ENCODE results near the gene IMPG2.

The IMPG2 gene

GRCh38 chr3:101228441-101228840 lies 91.9 kb downstream of the IMPG2 start:
- no peaks in the 10 kb centered on the region for H3K4me1 ChIP-seq (ENCODE audit: low read length)
- no peaks in the 10 kb centered on the region for H3K9me2 ChIP-seq (replicated peaks; ENCODE audit: insufficient read depth, low read length)
- H3K27me3 ChIP-seq (replicated peaks; ENCODE audit: insufficient read depth, low read length), result no peaks in the 10 kb centered on the region
- no peak for DNase-seq
- no peak overlapping the region for H3K4me3 ChIP-seq (ENCODE audit: low read length)
- no peak for TF ChIP-seq CTCF (IDR thresholded peaks at IDR 0.05; ENCODE audit: low read length)
- TF ChIP-seq EZH2 (optimal IDR thresholded peaks at IDR 0.05; ENCODE audit: low read depth, low read length), result no peak
- TF ChIP-seq EZH2phosphoT487 (IDR thresholded peaks at IDR 0.05; ENCODE audit: low read length), result no peak
- H3K9ac ChIP-seq (ENCODE audit: low read length), result no peak overlapping the region
- no peak overlapping the region for H3K4me2 ChIP-seq (ENCODE audit: low read depth, low read length)
- H2AFZ ChIP-seq (ENCODE audit: low read length), result no peak overlapping the region
- no peaks in the 10 kb centered on the region for H4K20me1 ChIP-seq (ENCODE audit: insufficient read depth, low read length)
- no peak overlapping the region for H3K27ac ChIP-seq (ENCODE audit: low read length)
- no peaks in the 10 kb centered on the region for H3K36me3 ChIP-seq (replicated peaks; ENCODE audit: insufficient read depth, low read length)
- H3F3A ChIP-seq (ENCODE audit: insufficient read depth, low read length), result no peaks in the 10 kb centered on the region
- no peaks in the 10 kb centered on the region for H3K9me3 ChIP-seq (replicated peaks; ENCODE audit: insufficient read depth, low read length)
- no peaks in the 10 kb centered on the region for H3K79me2 ChIP-seq (ENCODE audit: low read length)

GRCh38 chr3:101224739-101225138 lies 95.6 kb downstream of the IMPG2 start:
- no peaks in the 10 kb centered on the region for H4K20me1 ChIP-seq (ENCODE audit: insufficient read depth, low read length)
- H3K4me3 ChIP-seq (ENCODE audit: low read length), result no peak overlapping the region
- no peaks in the 10 kb centered on the region for H3K4me1 ChIP-seq (ENCODE audit: low read length)
- no peak for DNase-seq
- no peaks in the 10 kb centered on the region for H3F3A ChIP-seq (ENCODE audit: insufficient read depth, low read length)
- no peaks in the 10 kb centered on the region for H3K9me3 ChIP-seq (replicated peaks; ENCODE audit: insufficient read depth, low read length)
- no peaks in the 10 kb centered on the region for H3K27me3 ChIP-seq (replicated peaks; ENCODE audit: insufficient read depth, low read length)
- no peak overlapping the region for H3K4me2 ChIP-seq (ENCODE audit: low read depth, low read length)
- TF ChIP-seq CTCF (IDR thresholded peaks at IDR 0.05; ENCODE audit: low read length), result no peak
- TF ChIP-seq EZH2phosphoT487 (IDR thresholded peaks at IDR 0.05; ENCODE audit: low read length), result no peak
- TF ChIP-seq EZH2 (optimal IDR thresholded peaks at IDR 0.05; ENCODE audit: low read depth, low read length), result no peak
- no peak overlapping the region for H3K9ac ChIP-seq (ENCODE audit: low read length)
- H2AFZ ChIP-seq (ENCODE audit: low read length), result no peak overlapping the region
- no peaks in the 10 kb centered on the region for H3K79me2 ChIP-seq (ENCODE audit: low read length)
- no peak overlapping the region for H3K27ac ChIP-seq (ENCODE audit: low read length)
- no peaks in the 10 kb centered on the region for H3K9me2 ChIP-seq (replicated peaks; ENCODE audit: insufficient read depth, low read length)
- no peaks in the 10 kb centered on the region for H3K36me3 ChIP-seq (replicated peaks; ENCODE audit: insufficient read depth, low read length)

- H3K4me3 ChIP-seq (ENCODE audit: low read length), result no peak overlapping the region
Measured at GRCh38 chr3:101223016-101223415, 97.4 kb downstream of the IMPG2 start.

More at GRCh38 chr3:101223016-101223415, 97.4 kb downstream of the IMPG2 start:
- no peaks in the 10 kb centered on the region for H3K79me2 ChIP-seq (ENCODE audit: low read length)
- no peak overlapping the region for H3K27ac ChIP-seq (ENCODE audit: low read length)
- no peaks in the 10 kb centered on the region for H3K9me3 ChIP-seq (replicated peaks; ENCODE audit: insufficient read depth, low read length)
- H3K4me2 ChIP-seq (ENCODE audit: low read depth, low read length), result no peak overlapping the region
- H3K9me2 ChIP-seq (replicated peaks; ENCODE audit: insufficient read depth, low read length), result no peaks in the 10 kb centered on the region
- no peaks in the 10 kb centered on the region for H3K4me1 ChIP-seq (ENCODE audit: low read length)
- TF ChIP-seq EZH2phosphoT487 (IDR thresholded peaks at IDR 0.05; ENCODE audit: low read length), result no peak
- no peak for TF ChIP-seq CTCF (IDR thresholded peaks at IDR 0.05; ENCODE audit: low read length)
- TF ChIP-seq EZH2 (optimal IDR thresholded peaks at IDR 0.05; ENCODE audit: low read depth, low read length), result no peak
- no peaks in the 10 kb centered on the region for H3F3A ChIP-seq (ENCODE audit: insufficient read depth, low read length)
- no peaks in the 10 kb centered on the region for H3K27me3 ChIP-seq (replicated peaks; ENCODE audit: insufficient read depth, low read length)
- H3K9ac ChIP-seq (ENCODE audit: low read length), result no peak overlapping the region
- no peaks in the 10 kb centered on the region for H3K36me3 ChIP-seq (replicated peaks; ENCODE audit: insufficient read depth, low read length)
- no peaks in the 10 kb centered on the region for H4K20me1 ChIP-seq (ENCODE audit: insufficient read depth, low read length)
- DNase-seq, result no peak
- H2AFZ ChIP-seq (ENCODE audit: low read length), result no peak overlapping the region
